ENCODE data around the gene BAZ2B. TPM values are rescaled to one million over a fixed set of nuclear protein-coding genes. Genes with fewer than 3 reads are reported as not detected.

Gene BAZ2B
- total and polyA plus RNA-seq, 2 donors (not counting 3 experiments of a cell fraction or from before 2014, with no cell fraction given), result 22.1 to 73.8 TPM

GRCh38 chr2:159411460-159411859 lies 204.9 kb downstream of the BAZ2B start:
- Histone ChIP-seq H4K20me1 (replicated peaks; ENCODE audit: control insufficient read depth, extremely low read depth, insufficient read depth, low read length) (no peaks in the 10 kb centered on the region), H3K4me1 (ENCODE audit: control insufficient read depth, extremely low read depth, insufficient read depth, low read length) (no peaks in the 10 kb centered on the region), H3K9me3 (replicated peaks; ENCODE audit: control insufficient read depth, insufficient read depth, low read length) (no peaks in the 10 kb centered on the region), H3K4me2 (ENCODE audit: insufficient read depth, low read length) (no peak overlapping the region), H3K9ac (replicated peaks; ENCODE audit: extremely low read depth, insufficient read depth, low read length) (no peak overlapping the region), H3K9me1 (replicated peaks; ENCODE audit: control insufficient read depth, extremely low read depth, insufficient read depth, low read length) (no peaks in the 10 kb centered on the region), H2AFZ (ENCODE audit: low read depth, low read length) (no peak overlapping the region), H3K27me3 (ENCODE audit: control insufficient read depth in 2 of 2, insufficient read depth in 2 of 2, low read length in 2 of 2) (no peaks in the 10 kb centered on the region), H3K27ac (ENCODE audit: insufficient read depth, low read depth, low read length) (no peak overlapping the region), H3K4me3 (replicated peaks in 1 of 3; ENCODE audit: insufficient read depth in 1 of 3, low read depth in 1 of 3, low read length in 3 of 3) (no peak overlapping the region), H3K36me3 (ENCODE audit: control insufficient read depth in 2 of 2, extremely low read depth in 1 of 2, insufficient read depth in 2 of 2, low read length in 2 of 2) (peaks cover 0 to 5% of the 10 kb centered on the region in 2 experiments), H3K79me2 (ENCODE audit: control insufficient read depth, insufficient read depth, low read length) (no peaks in the 10 kb centered on the region)
- CTCF ChIA-PET, result interaction anchor here (1.7 to 1.9 kb wide), 3 partner anchors 11 to 395 kb away, joined by 5 to 8 read pairs (median 7); no protein-coding TSS in a partner anchor
- POLR2A ChIA-PET, result no interaction called here
- FAIRE-seq (no peak), DNase-seq (ENCODE audit: low read depth, low spot score) (no peak)
- BruUV-seq (replicated peaks), result no TSS peak
- intact Hi-C loops (cut with micrococcal nuclease) (no loop called here), dilution Hi-C loops (cut with MboI; ENCODE audit: extremely low pct_ligation_motif_present, low sequenced_read_pairs) (no loop called here)
- TF ChIP-seq EZH2 (IDR thresholded peaks at IDR 0.05; ENCODE audit: borderline replicate concordance, low read depth, low read length, severe bottlenecking) (no peak), MYC (IDR thresholded peaks at IDR 0.05; ENCODE audit: low read depth, low read length) (no peak), GATA2 (IDR thresholded peaks at IDR 0.05; ENCODE audit: insufficient read depth, insufficient read length, low read depth, low read length) (no peak), MAX (IDR thresholded peaks at IDR 0.05; ENCODE audit: insufficient read depth, insufficient read length) (no peak), POLR2AphosphoS5 (IDR thresholded peaks at IDR 0.05; ENCODE audit: insufficient read depth, low read depth, low read length) (no peak), JUN (IDR thresholded peaks at IDR 0.05; ENCODE audit: borderline replicate concordance, insufficient read depth, insufficient read length, low read depth) (no peak), FOS (IDR thresholded peaks at IDR 0.05; ENCODE audit: borderline replicate concordance, insufficient read depth, low read length) (no peak), POLR2A (IDR thresholded peaks at IDR 0.05; ENCODE audit: low read depth, low read length) (no peak)
- TF ChIP-seq, protein P1, sequence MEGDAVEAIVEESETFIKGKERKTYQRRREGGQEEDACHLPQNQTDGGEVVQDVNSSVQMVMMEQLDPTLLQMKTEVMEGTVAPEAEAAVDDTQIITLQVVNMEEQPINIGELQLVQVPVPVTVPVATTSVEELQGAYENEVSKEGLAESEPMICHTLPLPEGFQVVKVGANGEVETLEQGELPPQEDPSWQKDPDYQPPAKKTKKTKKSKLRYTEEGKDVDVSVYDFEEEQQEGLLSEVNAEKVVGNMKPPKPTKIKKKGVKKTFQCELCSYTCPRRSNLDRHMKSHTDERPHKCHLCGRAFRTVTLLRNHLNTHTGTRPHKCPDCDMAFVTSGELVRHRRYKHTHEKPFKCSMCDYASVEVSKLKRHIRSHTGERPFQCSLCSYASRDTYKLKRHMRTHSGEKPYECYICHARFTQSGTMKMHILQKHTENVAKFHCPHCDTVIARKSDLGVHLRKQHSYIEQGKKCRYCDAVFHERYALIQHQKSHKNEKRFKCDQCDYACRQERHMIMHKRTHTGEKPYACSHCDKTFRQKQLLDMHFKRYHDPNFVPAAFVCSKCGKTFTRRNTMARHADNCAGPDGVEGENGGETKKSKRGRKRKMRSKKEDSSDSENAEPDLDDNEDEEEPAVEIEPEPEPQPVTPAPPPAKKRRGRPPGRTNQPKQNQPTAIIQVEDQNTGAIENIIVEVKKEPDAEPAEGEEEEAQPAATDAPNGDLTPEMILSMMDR (IDR thresholded peaks at IDR 0.05; ENCODE audit: extremely low read depth in 1 of 2, insufficient read depth in 1 of 2, low read depth in 1 of 2, low read length in 2 of 2), result no peak

Measured in endothelial cell of umbilical vein (primary cell).